H1 (cell line): ENCODE results near the gene ZBTB9. TPM values are rescaled to one million over a fixed set of nuclear protein-coding genes. Genes with fewer than 3 reads are reported as not detected.

Experiments used
- ASH2L ChIP-seq: fragments of 200-600, 300-600 bp; sonication (generic); IDR thresholded peaks from one replicate; pipeline ENCODE4 v1.7.1; 2017; ENCODE audit warnings: low read length
- BRCA1 ChIP-seq: IDR thresholded peaks from 2 replicates; pipeline ENCODE4 v1.6.1; 2012; ENCODE audit warnings: low read depth, low read length, improper control_type of control experiment
- CHD1 ChIP-seq: IDR thresholded peaks from 2 replicates; pipeline ENCODE4 v1.6.1; 2012; ENCODE audit warnings: low read depth, low read length, improper control_type of control experiment
- CHD2 ChIP-seq: IDR thresholded peaks from 2 replicates; pipeline ENCODE4 v1.6.1; 2012; ENCODE audit warnings: low read length, improper control_type of control experiment
- CREB1 ChIP-seq: IDR thresholded peaks from 2 replicates; pipeline ENCODE4 v1.6.1; 2012; ENCODE audit warnings: inconsistent platforms
- EGR1 ChIP-seq: IDR thresholded peaks from 2 replicates; pipeline ENCODE4 v1.6.1; 2011; ENCODE audit warnings: low read depth, low read length, borderline replicate concordance
- FOSL1 ChIP-seq: IDR thresholded peaks from 2 replicates; pipeline ENCODE4 v1.6.1; 2011; ENCODE audit warnings: mild to moderate bottlenecking, low read depth, low read length, moderate library complexity; ENCODE audit not compliant: insufficient read depth
- HDAC2 ChIP-seq, 2 experiments: fragments of 300-600 bp in 1 of 2; sonication (generic) in 1 of 2; IDR thresholded peaks; 2 replicates each; pipeline ENCODE4 v1.6.1; 2011 to 2012; ENCODE audit warnings: low read depth in 2 of 2, low read length in 2 of 2, mild to moderate bottlenecking in 2 of 2, moderate library complexity in 2 of 2, borderline replicate concordance in 1 of 2, inconsistent platforms in 1 of 2
- HDAC6 ChIP-seq: IDR thresholded peaks from one replicate; pipeline ENCODE4 v1.7.1; 2012; ENCODE audit warnings: low read depth, mild to moderate bottlenecking, inconsistent platforms, low read length, moderate library complexity
- JUN ChIP-seq: IDR thresholded peaks from 2 replicates; pipeline ENCODE4 v1.6.1; 2011; ENCODE audit warnings: low read depth, mild to moderate bottlenecking, improper control_type of control experiment, low read length
- JUND ChIP-seq: IDR thresholded peaks from 2 replicates; pipeline ENCODE4 v1.6.1; 2011; ENCODE audit warnings: mild to moderate bottlenecking, improper control_type of control experiment, low read length
- KDM4A ChIP-seq: IDR thresholded peaks from one replicate; pipeline ENCODE4 v1.7.1; 2012; ENCODE audit warnings: low read depth, mild to moderate bottlenecking, moderate library complexity, low read length, inconsistent platforms; ENCODE audit not compliant: severe bottlenecking
- KDM5A ChIP-seq: fragments of 200-600 bp; IDR thresholded peaks from 2 replicates; pipeline ENCODE4 v1.7.1; 2012; ENCODE audit warnings: mild to moderate bottlenecking, low read length, inconsistent platforms, mixed read lengths
- NRF1 ChIP-seq: IDR thresholded peaks from 2 replicates; pipeline ENCODE4 v1.6.1; 2011; ENCODE audit warnings: mild to moderate bottlenecking, low read depth, low read length, improper control_type of control experiment
- SAP30 ChIP-seq: fragments of 300-600 bp; sonication (generic); IDR thresholded peaks from 2 replicates; pipeline ENCODE4 v1.7.1; 2012; ENCODE audit warnings: low read length, moderate library complexity, mild to moderate bottlenecking, inconsistent platforms; ENCODE audit not compliant: insufficient read depth, insufficient replicate concordance
- SIN3A ChIP-seq, 2 experiments: IDR thresholded peaks in 1 of 2; conservative IDR thresholded peaks in 1 of 2; 2 replicates each; pipeline ENCODE4 v1.6.1; 2011 to 2012; ENCODE audit warnings: low read length in 2 of 2, improper control_type of control experiment in 1 of 2, low read depth in 1 of 2, mild to moderate bottlenecking in 1 of 2
- SP2 ChIP-seq: IDR thresholded peaks from 2 replicates; pipeline ENCODE4 v1.6.1; 2012; ENCODE audit warnings: mild to moderate bottlenecking, low read length, inconsistent platforms
- SP4 ChIP-seq: IDR thresholded peaks from 2 replicates; pipeline ENCODE4 v1.6.1; 2012; ENCODE audit warnings: low read length, inconsistent platforms
- SRF ChIP-seq: IDR thresholded peaks from 2 replicates; pipeline ENCODE4 v1.6.1; 2011; ENCODE audit warnings: mild to moderate bottlenecking, low read depth, low read length, moderate library complexity
- SUZ12 ChIP-seq: fragments of 200-600 bp; sonication (generic); IDR thresholded peaks from 2 replicates; pipeline ENCODE4 v1.6.1; 2012; ENCODE audit warnings: mild to moderate bottlenecking, inconsistent platforms, low read length, moderate library complexity, mixed read lengths
- TAF1 ChIP-seq: IDR thresholded peaks from 2 replicates; pipeline ENCODE4 v1.6.1; 2011; ENCODE audit warnings: mild to moderate bottlenecking, low read depth, low read length
- TAF7 ChIP-seq: optimal IDR thresholded peaks from 2 replicates; pipeline ENCODE3; 2011; ENCODE audit warnings: low read depth, mild to moderate bottlenecking, inconsistent platforms, low read length, moderate library complexity, borderline replicate concordance
- polyA plus RNA-seq, 7 experiments: library from polyadenylated mRNA; depleted of rRNA in 3 of 7; stranded (reverse) in 5 of 7; unstranded in 2 of 7; fragments of >200 nt in 5 of 7; fragments of 200-250 nt in 2 of 7; gene quantifications; 1 replicate in 5 of 7; 2 replicates in 1 of 7; 4 replicates in 1 of 7; pipeline versions ENCODE4 v1.2.1 to v1.2.3, GENCODE V29; 2011 to 2013; ENCODE audit warnings: missing spikeins in 2 of 7, mixed read lengths in 2 of 7
- total RNA-seq: library from RNA; stranded (reverse); fragmentation: NEBNext Ultra II Directional; extraction: Animal tissue kit (Norgen Biotek cat#: 25700); gene quantifications from 2 replicates; pipeline ENCODE4 v1.2.1, GENCODE V29; 2021
- TF ChIP-seq, protein P1 (sequence below): IDR thresholded peaks from 2 replicates; pipeline ENCODE4 v1.6.1; 2011; ENCODE audit warnings: low read depth, mild to moderate bottlenecking, low read length; ENCODE audit not compliant: insufficient read depth

Gene ZBTB9
- total and polyA plus RNA-seq, 2 of the 8 experiments (the other 6 are each of a cell fraction or from before 2014, with no cell fraction given): 16.9 to 20.2 TPM

DNA sequence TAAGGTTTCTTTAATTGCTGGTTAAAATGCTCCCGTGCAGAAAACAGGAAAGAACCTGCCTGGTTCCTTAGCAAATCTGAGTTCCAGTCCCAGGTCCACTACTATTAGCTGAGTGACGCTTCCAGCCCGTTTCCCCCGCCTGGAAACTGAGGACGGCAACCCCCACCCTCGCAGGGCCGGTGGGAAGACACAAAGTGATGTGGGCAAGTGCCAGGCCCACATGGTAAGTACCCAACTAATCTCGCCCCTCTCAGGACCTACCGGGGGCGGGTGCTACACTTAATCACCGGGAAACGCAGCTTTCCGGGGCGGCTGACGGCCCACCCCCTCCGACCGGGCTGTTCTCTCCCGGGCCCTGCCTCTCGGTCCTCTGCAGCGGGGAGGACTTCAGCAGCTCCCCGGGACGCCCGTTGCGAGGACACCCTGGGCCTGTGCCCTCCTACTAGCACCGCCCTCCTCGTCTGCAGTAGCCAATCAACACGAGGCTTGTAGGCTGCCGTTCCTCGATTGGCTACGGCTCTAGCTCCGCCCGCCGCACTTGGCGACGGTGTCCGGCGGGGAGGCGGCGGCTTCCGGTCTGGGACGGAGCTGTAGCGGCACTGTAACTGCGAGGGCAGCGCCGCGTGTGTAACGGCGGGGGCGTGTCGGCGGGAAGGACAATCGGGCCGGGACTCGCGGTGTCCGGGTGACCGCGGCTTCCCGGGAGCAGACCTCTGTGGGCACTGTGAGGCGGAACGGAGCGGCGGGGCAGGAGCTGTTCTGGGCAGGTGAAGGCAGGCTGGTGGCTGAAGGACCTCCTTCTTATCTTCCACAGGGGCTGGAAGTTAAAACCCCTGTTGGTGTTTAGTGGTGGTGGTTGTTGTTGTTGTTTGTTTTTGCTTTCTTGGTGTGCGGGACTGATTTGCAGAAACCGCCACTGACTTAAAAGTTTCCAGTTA, at the start of gene ZBTB9 (continued):
- TF ChIP-seq HDAC2 (IDR thresholded peaks at IDR 0.05; ENCODE audit: borderline replicate concordance in 1 of 2, low read depth in 2 of 2, low read length in 2 of 2): peak; percentile 21 to 61; a peak in 1 of 4 replicates
- peak; percentile 56 for TF ChIP-seq TAF1
- no peak for TF ChIP-seq CHD1
- TF ChIP-seq SRF: no peak
- TF ChIP-seq, protein P1, sequence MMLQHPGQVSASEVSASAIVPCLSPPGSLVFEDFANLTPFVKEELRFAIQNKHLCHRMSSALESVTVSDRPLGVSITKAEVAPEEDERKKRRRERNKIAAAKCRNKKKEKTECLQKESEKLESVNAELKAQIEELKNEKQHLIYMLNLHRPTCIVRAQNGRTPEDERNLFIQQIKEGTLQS: no peak
- TF ChIP-seq NRF1: no peak
- peak; percentile 66; the same call in 1 of the 2 replicates for TF ChIP-seq SP4
- TF ChIP-seq SIN3A (conservative IDR thresholded peaks at IDR 0.05 in 1 of 2, IDR thresholded peaks at IDR 0.05 in 1 of 2; ENCODE audit: low read depth in 1 of 2, low read length in 2 of 2): peak in 1 of 2 experiments; percentile 89; a peak in 1 of 4 replicates
- TF ChIP-seq BRCA1: no peak
- TF ChIP-seq HDAC6: no peak
- TF ChIP-seq CREB1: peak; percentile 63
- peak; percentile 75 for TF ChIP-seq ASH2L
- TF ChIP-seq SAP30: peak; percentile 55
- TF ChIP-seq SP2: peak; percentile 24; the same call in 1 of the 2 replicates
- no peak for TF ChIP-seq JUND
- no peak for TF ChIP-seq JUN
- TF ChIP-seq KDM4A: peak; percentile 70
- no peak for TF ChIP-seq FOSL1
- TF ChIP-seq CHD2: peak; percentile 72; the same call in 1 of the 2 replicates
- peak; percentile 38 for TF ChIP-seq TAF7
- no peak for TF ChIP-seq EGR1
- TF ChIP-seq KDM5A: no peak; the same call in 1 of the 2 replicates
- TF ChIP-seq SUZ12: no peak
